ENCODE results near the gene PCSK5.

PCSK5 gene

GRCh38 chr9:76004526-76004925 is 114.1 kb downstream of the PCSK5 start:
- no peak overlapping the region for H3K4me3 ChIP-seq (ENCODE audit: low read depth, low read length)
- no peak for TF ChIP-seq CTCF (IDR thresholded peaks at IDR 0.05; ENCODE audit: insufficient read depth, low read depth, low read length, missing control alignments)
- peak; percentile 18 for DNase-seq (ENCODE audit: low read depth)

GRCh38 chr9:76007935-76008334 is 117.5 kb downstream of the PCSK5 start:
- no peak overlapping the region for H3K4me3 ChIP-seq (ENCODE audit: low read depth, low read length)
- TF ChIP-seq CTCF (IDR thresholded peaks at IDR 0.05; ENCODE audit: insufficient read depth, low read depth, low read length, missing control alignments) = no peak
- no peak for DNase-seq (ENCODE audit: low read depth)

GRCh38 chr9:76013809-76014208 is 123.3 kb downstream of the PCSK5 start:
- no peak for DNase-seq (ENCODE audit: low read depth)
- H3K4me3 ChIP-seq (ENCODE audit: low read depth, low read length) = no peak overlapping the region
- TF ChIP-seq CTCF (IDR thresholded peaks at IDR 0.05; ENCODE audit: insufficient read depth, low read depth, low read length, missing control alignments) = no peak

- no peak for TF ChIP-seq CTCF (IDR thresholded peaks at IDR 0.05; ENCODE audit: insufficient read depth, low read depth, low read length, missing control alignments)
- H3K4me3 ChIP-seq (ENCODE audit: low read depth, low read length) = no peak overlapping the region
- DNase-seq (ENCODE audit: low read depth) = no peak
Measured at GRCh38 chr9:76018235-76018634, 127.8 kb downstream of the PCSK5 start.

- DNase-seq (ENCODE audit: low read depth) = no peak
- TF ChIP-seq CTCF (IDR thresholded peaks at IDR 0.05; ENCODE audit: insufficient read depth, low read depth, low read length, missing control alignments) = no peak
- H3K4me3 ChIP-seq (ENCODE audit: low read depth, low read length) = no peak overlapping the region
Measured at GRCh38 chr9:76018761-76019160, 128.3 kb downstream of the PCSK5 start.

- no peak for TF ChIP-seq CTCF (IDR thresholded peaks at IDR 0.05; ENCODE audit: insufficient read depth, low read depth, low read length, missing control alignments)
- H3K4me3 ChIP-seq (ENCODE audit: low read depth, low read length) = no peak overlapping the region
- DNase-seq (ENCODE audit: low read depth) = no peak
Measured at GRCh38 chr9:76020652-76021051, 130.2 kb downstream of the PCSK5 start.

GRCh38 chr9:76022317-76022716 is 131.8 kb downstream of the PCSK5 start:
- H3K4me3 ChIP-seq (ENCODE audit: low read depth, low read length) = no peak overlapping the region
- no peak for DNase-seq (ENCODE audit: low read depth)
- TF ChIP-seq CTCF (IDR thresholded peaks at IDR 0.05; ENCODE audit: insufficient read depth, low read depth, low read length, missing control alignments) = no peak

Measured in GM12865 (cell line).